Measurements from ENCODE around the gene RELA.

Gene RELA

DNA sequence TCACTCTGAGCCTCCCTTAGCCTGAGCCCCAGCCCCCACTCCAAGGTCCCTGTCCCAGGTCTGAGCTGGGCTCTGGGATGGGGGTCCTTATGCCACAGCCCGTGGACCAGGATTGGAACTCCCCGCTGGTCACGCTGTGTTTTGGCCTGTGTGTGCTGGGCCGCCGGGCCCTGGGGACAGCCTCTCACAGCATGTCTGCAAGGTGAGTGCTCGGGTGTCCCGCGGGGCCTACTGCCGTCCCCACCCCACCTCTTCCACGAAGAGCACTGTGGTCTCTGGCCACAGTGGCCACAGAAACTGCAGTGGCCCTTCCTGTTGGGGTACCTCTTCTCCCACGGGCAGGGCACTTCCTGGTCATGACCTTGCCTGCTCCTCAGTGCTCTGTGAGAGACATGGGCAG lies 28.3 kb downstream of the RELA start:
- FAIRE-seq (no peak), DNase-seq (ENCODE audit: low spot score) (no peak)

DNA sequence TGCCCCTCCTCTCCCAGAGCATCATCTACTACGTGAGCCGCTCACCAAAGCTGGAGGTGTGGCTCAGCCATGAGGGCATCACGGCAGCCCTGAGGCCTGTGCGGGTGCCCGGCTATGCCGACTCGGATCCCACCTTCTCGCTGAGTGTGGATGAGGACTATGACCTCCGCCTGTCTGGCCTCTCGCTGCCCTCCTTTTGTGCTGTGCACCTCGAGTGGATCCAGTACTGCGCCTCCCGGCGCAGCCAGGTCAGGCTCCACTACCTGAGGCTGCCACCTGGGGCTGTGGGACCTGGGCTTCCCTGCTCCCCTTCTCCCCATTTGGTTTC lies 28.6 kb downstream of the RELA start:
- DNase-seq (ENCODE audit: low spot score), result no peak
- no peak for FAIRE-seq

DNA sequence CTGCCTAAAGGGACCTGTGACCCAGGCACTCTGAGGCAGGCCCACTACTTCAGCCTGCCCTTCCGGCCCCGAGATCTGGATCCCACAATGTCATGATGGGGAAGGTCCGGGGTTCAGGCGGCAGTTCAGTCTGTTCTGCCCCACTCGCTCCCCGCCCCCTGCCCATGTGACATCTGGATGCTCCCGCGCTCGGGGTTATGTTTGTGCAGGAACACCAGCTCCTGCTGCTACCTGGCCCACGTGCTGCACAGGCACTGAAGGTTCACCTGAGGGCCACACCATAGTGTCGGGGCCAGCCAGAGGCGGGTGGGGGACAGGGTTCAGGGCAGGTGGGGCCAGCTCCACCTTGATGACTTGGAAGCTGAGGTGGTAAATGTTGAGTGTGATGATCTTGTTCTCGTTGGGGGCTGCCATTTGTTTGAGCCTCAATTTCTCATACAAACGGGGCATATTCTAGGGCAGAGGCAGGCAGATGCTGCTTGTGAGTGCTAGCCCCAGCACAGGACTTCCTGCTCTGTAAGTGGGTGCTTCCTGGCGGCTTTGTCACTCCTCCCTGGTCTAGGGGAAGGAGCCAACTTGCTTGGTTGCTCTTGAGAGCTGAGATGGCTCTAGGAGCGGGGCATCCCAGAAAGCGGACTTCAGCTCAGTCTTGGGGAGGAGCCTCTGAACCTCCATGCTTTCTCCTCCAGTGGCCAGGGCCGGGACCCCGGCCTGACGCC lies 29.2 kb downstream of the RELA start:
- FAIRE-seq (no peak), DNase-seq (ENCODE audit: low spot score) (no peak)

DNA sequence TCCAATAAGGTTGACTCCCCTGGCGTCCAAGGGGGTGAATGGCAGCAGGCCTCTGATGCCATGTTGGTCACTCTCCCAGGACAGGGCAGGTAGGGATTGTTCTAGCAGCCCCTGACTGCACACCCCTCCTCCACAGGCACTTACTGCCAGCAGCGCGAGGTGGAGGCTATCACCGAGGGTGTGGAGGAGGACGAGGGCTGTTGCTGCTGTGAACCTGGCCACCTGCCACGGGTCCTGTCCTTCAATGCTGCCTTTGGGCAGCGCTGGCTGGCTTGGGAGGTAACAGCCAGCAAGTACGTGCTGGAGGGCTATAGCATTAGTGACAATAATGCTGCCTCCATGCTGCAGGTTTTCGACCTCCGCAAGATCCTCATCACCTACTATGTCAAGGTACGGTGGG lies 32.5 kb downstream of the RELA start:
- FAIRE-seq (no peak), DNase-seq (ENCODE audit: low spot score) (no peak)

DNA sequence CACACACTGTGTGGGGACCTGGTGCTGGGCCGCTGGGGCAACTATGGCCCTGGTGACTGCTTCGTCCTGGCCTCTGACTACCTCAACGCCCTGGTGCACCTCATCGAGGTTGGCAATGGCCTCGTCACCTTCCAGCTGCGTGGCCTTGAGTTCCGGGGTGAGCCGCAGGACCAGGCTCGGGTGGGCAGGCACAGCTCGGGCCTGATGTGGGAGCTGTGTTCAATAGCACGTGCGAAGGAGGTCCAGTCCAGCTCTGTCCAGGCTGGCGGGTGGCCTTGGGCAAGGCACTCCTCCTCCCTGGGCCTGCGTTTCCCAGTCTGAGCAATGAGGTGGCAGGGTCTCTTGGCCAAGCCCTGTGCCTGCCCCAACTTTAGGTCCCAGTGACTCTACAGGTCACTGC lies 33.1 kb downstream of the RELA start:
- DNase-seq (ENCODE audit: low spot score), result no peak
- FAIRE-seq, result no peak

DNA sequence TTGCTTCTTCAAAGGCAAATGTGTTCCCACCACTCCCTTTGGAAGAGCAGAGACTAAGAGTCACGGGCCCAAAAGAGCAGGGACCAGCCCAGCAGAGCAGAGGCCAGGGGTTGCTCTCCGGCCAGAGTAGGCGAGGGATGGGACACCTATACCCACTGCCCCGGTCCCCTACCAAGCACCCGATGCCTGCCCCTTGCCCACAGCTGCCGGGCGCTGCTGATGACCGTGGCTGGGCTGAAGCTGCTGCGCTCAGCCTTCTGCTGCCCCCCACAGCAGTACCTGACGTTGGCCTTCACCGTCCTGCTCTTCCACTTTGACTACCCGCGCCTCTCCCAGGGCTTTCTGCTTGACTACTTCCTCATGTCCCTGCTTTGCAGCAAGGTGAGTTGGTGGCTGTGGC lies 35.5 kb downstream of the RELA start:
- FAIRE-seq (no peak), DNase-seq (ENCODE audit: low spot score) (no peak)

DNA sequence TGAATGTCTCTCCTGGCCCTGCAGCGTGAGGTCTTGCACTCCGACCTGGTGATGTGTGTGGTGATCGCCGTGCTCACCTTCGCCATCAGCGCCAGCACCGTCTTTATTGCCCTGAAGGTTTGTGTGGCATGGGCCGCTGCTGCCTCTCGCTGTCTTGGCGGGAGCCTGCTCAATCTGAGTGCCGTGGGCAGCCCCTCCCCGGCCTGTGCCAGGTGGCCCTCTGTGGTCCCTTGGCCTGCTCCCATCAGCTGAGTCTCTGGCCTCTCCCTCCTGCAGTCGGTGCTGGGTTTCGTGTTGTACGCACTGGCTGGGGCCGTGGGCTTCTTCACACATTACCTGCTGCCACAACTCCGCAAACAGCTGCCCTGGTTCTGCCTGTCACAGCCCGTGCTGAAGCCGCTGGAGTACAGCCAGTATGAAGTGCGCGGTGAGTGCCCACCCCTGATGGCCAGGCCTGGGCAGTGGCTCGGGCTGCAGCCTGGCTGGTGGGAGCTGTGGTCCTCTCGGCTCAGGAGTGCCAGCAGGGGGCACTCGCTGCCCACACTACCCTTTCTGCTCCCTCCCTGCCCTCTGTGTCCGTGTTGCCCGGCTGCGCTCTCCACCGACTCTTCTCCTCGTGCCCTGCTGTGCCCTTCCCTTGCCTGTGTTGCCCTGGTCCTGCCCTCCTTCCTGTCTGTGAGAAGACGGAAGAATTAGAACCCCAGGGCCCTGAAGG lies 36.9 kb downstream of the RELA start:
- DNase-seq (ENCODE audit: low spot score), result no peak

DNA sequence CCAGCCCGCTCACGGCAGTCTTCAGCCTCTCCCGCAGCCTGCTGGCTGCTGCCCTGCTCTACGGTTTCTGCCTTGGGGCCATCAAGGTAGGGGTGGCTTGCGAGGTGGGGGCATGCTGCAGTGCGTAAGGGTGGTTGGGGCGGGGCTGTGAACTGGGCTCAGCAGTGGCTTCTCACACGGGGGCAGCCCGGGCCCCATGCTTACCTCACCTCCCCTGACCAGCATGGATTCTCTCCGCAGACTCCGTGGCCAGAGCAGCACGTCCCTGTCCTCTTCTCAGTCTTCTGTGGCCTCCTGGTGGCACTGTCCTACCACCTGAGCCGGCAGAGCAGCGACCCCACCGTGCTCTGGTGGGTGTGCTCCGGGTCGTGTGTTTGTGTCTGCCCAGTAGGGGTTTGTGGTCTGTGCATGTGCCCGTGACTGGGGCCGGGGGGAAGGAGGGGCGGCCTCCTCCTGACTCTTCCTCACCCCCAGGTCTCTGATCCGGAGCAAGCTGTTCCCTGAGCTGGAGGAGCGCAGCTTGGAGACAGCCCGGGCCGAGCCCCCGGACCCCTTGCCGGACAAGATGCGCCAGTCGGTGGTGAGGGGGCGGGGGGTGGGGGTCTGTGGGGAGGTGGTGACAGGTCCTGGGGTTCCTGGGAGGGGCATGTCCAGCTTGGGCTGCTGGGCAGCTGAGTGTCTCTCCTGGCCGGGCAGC lies 37.6 kb downstream of the RELA start:
- DNase-seq (ENCODE audit: low spot score) (no peak), FAIRE-seq (no peak)

More for the DNA sequence above, 36.9 kb downstream of the RELA start:
- no peak for FAIRE-seq

DNA sequence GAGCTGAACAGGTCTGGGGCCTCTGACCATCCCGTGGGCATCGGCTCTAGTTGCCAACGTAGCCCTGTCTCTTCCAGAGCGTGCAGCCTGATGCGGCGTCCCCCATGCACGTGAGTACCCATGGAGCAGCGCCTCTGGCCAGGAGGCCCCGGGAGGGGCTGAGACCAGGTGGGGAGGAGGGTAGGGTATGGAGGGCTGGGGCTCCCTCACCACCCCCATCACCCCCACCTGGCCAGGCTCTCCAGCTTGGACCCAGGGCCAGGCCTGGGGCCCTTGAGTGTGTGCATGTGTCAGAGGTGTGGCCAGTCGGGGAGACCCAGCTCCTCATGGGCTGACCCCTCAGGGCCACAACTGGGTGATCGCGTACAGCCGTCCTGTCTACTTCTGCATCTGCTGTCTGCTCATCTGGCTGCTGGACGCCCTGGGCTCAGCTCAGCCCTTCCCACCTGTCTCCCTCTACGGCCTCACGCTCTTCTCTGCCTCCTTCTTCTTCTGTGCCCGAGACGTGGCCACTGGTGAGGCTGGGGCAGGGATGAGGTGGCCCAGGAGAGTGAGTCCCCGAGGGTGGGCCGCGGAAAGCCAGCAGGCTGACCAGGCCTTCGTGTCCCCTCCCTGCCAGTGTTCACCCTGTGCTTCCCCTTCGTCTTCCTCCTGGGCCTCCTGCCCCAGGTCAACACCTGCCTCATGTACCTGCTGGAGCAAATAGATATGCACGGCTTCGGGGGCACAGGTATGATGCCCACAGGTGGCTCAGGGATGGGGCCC lies 38.7 kb downstream of the RELA start:
- no peak for DNase-seq (ENCODE audit: low spot score)
- no peak for FAIRE-seq

DNA sequence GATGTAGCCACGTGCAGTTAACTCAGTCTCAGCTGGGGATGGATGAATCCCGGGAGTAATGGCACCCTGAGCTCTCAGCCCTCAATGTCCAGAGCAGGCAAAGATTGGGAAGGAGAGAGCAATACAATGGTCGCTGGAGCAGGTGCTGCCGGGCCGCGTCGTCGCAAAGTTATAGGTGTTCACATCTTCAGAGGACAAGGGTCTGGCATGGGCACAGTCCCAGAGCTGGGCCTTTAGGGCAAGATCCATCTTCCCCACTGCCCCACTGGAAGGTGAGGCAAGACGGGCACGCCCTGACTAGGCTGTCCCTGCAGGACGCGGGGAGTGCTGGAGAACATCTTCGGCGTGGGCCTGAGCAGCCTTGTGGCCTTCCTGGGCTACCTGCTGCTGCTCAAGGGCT lies 39.5 kb downstream of the RELA start:
- no peak for DNase-seq (ENCODE audit: low spot score)
- FAIRE-seq, result no peak

DNA sequence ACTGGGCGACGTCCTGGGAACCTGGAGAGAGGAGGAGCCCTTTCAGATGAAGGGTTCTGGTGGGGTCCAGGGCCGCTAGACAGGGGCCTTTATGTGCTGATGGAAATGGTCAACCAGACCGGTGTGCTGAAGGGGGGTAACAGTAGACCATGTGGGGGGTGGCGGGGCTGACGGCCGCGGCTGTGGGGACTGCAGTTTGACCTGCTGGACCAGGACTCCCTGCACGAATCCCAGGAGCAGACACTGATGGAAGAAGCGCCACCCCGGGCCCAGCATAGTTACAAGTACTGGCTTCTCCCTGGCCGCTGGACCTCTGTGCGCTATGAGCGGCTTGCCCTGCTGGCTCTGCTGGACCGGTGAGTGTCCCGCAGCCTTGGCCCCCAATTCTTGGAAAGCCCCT lies 40.7 kb downstream of the RELA start:
- no peak for DNase-seq (ENCODE audit: low spot score)
- no peak for FAIRE-seq

DNA sequence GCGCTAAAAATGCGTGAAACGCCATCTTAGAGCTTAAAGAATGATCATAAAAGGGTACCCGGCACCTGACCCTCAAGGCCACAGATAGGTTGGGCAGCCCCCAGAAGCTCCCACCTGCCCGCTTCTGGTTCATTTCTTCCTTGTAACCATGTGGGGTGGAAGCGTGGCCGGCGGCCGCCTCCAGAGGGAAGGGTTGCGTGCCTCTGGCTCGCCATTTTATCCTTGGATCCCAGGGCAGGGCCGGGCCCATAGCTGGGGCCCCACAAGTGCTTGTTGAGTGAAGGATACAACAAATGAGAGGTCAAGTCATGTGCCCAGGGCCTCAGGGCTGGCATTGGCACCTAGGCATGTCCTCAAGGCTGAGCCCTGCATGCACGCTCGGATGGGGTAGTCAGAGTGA lies 41.3 kb downstream of the RELA start:
- FAIRE-seq, result no peak

DNA sequence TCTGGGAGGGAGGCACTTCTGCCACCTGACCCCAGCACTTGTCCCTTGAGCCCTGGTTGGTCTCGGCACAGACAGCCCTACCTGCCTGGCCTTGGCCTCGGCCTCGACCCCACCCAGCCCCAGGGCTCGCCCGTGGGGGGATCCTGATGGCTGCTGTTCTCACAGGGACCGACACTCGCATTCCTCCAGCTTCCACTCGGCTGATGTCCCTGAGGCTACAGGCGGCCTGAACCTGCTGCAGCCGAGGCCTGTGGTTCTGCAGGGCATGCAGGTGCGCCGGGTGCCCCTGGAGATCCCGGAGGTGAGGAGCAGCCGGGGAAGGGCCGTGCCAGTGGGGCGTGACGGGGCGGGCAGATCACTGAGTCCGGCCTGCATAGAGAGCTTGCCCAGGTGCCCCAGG lies 42.0 kb downstream of the RELA start:
- FAIRE-seq (no peak), DNase-seq (ENCODE audit: low spot score) (no peak)

More for the DNA sequence above, 41.3 kb downstream of the RELA start:
- no peak for DNase-seq (ENCODE audit: low spot score)

DNA sequence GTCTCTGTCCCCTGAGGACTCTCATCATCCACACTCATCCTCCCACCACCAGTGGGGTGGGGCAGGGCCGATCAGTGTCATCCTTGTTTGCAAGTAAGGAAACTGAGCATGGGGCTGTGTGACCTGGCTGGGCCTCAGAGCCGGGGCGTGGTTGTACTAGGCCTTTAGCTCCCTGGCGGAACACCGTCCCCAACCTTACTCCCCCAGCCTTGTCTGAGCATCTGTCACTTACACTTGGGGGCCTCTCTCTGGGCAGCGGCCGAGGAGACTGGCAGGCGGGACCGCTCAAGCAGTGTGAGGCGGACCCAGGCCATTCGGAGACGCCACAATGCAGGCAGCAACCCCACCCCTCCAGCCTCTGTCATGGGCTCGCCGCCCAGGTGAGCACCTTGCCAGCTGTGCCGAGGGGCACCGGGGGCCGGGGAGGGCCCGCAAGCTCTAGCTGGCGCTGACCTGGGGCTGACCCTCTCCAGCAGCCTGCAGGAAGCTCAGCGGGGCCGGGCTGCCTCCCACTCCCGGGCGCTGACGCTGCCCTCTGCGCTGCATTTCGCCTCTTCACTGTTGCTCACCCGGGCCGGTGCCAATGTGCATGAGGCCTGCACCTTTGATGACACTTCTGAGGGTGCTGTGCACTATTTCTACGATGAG lies 43.3 kb downstream of the RELA start:
- DNase-seq (ENCODE audit: low spot score) (no peak), FAIRE-seq (no peak)

DNA sequence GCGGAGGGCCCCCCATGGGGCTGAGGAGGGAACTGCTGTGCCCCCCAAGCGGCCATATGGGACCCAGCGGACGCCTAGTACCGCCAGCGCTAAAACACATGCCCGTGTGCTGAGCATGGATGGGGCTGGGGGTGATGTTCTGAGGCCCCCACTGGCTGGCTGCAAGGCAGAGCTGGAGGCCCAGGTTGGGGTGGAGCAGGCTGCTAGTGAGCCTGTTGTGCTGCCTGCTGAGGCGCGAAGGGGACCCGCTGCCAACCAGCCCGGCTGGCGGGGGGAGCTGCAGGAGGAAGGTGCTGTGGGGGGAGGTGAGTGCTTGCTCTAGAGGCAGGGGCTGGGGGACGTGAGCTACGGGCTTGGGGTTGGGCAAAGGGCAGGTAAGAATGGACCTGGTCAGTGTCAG lies 44.0 kb downstream of the RELA start:
- FAIRE-seq (no peak), DNase-seq (ENCODE audit: low spot score) (no peak)

DNA sequence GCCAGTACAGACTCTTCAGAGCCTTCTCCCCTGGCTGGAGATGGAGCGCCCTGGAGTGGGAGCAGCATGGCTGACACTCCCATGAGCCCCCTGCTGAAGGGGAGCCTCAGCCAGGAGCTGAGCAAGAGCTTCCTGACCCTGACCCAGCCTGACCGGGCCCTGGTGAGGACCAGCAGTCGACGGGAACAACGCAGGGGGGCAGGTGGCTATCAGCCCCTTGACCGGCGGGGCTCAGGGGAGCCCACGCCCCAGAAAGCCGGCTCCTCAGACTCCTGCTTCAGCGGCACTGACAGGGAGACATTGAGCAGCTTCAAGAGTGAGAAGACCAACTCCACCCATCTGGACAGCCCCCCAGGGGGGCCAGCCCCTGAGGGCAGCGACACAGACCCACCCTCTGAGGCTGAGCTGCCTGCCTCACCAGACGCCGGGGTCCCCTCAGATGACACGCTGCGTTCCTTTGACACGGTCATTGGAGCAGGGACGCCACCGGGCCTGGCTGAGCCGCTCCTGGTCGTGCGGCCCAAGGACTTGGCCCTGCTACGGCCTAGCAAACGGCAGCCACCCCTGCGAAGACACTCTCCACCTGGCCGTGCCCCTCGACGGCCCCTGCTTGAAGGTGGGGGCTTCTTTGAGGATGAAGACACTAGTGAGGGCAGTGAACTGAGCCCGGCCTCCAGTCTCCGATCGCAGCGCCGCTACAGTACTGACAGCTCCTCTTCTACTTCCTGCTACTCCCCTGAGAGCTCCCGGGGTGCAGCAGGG lies 44.5 kb downstream of the RELA start:
- FAIRE-seq, result no peak

DNA sequence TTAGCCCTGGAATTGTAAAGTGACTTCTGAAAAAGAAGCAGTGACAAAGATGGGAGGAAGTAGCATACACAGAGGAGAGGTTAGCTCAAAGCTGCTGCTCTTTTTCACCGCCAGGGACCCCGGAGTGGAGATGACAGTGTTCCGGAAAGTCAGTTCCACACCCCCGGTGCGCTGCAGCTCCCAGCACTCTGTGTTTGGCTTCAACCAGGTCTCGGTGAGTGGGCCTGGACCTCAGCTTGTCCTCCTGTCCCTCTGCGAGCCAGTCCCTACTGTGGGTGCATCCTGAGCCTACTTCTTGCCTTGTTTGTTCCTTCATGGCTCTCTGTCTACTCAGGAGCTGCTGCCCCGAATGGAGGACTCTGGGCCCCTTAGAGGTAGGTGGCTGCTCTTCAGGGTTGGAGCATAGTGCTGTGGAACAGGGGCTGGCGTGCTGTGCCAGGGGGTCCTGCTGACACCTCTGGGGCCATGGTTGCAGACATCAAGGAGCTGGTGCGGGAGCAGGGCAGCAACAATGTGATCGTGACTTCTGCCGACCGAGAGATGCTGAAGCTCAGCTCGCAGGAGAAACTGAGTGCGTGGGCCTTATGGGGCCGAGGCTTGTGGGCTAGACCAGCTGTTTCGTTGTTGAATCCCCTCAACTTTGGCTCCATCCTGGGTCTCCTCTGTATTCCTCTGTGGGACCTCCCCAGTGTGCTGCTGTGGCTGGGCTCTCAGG lies 45.4 kb downstream of the RELA start:
- DNase-seq (ENCODE audit: low spot score) (no peak), FAIRE-seq (no peak)

More for the DNA sequence above, 44.5 kb downstream of the RELA start:
- DNase-seq (ENCODE audit: low spot score), result no peak

DNA sequence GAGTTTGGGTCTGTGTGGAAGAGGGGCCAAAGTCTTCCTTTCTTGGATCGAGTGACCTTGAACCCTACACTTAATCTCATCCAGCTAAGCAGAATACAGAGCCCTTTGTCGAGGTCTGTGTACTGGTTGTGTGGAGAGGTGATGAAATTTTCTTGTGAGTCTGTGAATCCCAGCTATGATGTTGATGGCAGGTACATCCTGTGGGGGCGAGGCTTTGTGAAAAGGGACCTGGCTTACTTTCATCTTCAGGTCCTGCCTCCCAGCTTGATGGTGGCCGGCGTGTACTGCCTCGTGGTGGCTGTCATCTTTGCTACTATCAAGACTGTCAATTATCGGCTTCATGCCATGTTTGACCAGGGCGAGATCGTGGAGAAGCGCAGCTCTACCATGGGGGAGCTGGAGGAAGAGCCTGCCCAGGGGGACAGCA lies 46.1 kb downstream of the RELA start:
- no peak for DNase-seq (ENCODE audit: low spot score)
- no peak for FAIRE-seq

DNA sequence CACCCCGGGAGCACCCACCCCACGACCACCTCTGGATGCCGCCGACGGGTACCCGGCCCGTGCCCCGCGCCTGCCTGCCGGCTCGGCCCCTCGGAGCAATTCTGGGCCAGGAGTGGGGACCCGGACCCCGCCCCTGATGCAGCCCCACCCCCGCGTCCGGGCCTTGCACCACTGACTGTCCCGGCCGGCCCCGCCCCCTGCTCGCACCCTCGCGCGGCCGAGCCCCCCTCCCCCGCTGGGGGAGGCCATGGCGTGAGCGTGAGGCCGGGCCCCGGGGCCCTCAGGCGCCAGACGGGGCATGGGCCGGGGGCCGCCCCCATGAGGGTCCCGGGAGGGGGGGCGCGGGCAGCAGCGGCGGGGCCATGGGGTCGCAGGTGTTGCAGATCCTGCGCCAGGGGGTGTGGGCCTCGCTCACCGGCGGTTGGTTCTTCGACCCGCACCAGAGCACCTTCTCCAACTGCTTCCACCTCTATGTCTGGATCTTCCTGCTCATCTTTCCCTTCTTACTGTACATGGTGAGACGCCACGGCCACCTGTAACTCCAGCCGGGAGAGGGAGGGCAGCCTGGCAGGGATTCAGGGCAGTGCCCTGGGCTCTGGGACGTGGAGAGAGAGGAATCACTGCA lies 46.7 kb downstream of the RELA start:
- DNase-seq (ENCODE audit: low spot score) (peak; percentile 3), FAIRE-seq (no peak)
